Measurements from ENCODE around the gene ZNF410. TPM values are rescaled to one million over a fixed set of nuclear protein-coding genes. Genes with fewer than 3 reads are reported as not detected.
"Not testable (repeated sequence)": the region's sequence is repeated elsewhere in the genome, so short reads cannot be mapped to it uniquely, and the experiment has no call there.

ZNF410 gene
- total and polyA plus RNA-seq, 10 donors: 28.0 to 52.7 (median 46.0) TPM

GRCh38 chr14:73903028-73903427 lies 16.4 kb downstream of the ZNF410 start:
- no peak for DNase-seq
- intact Hi-C loops (cut with DNase I; ENCODE audit: low total_unique reads): no loop called here
- Histone ChIP-seq H3K9me3 (no peaks in the 10 kb centered on the region), H3K27ac (no peak overlapping the region), H3K4me1 (peaks cover 0 to 15% (median 6%) of the 10 kb centered on the region in 6 donors), H3K27me3 (replicated peaks in 1 of 7) (no peaks in the 10 kb centered on the region), H3K36me3 (peaks cover 0 to 100% (median 79%) of the 10 kb centered on the region in 6 donors), H3K4me3 (no peak overlapping the region)
- WGBS, 5 donors: 80 to 96% (median 85%) methylated on average over 3 of the region's 3 CpGs
- TF ChIP-seq CTCF (IDR thresholded peaks at IDR 0.05 in 8 of 11, conservative IDR thresholded peaks at IDR 0.05 in 3 of 11) (no peak), POLR2A (IDR thresholded peaks at IDR 0.05) (no peak), POLR2AphosphoS5 (IDR thresholded peaks at IDR 0.05) (no peak)

GRCh38 chr14:73909681-73910080 lies 23.0 kb downstream of the ZNF410 start:
- H3K4me3 ChIP-seq: no peak overlapping the region
- intact Hi-C loops (cut with DNase I; ENCODE audit: low total_unique reads): no loop called here
- no peak overlapping the region for H3K27ac ChIP-seq
- H3K9me3 ChIP-seq: peaks cover 0 to 15% (median 13%) of the 10 kb centered on the region in 8 donors
- H3K36me3 ChIP-seq: peaks cover 0 to 100% (median 88%) of the 10 kb centered on the region in 6 donors
- TF ChIP-seq CTCF (IDR thresholded peaks at IDR 0.05 in 8 of 11, conservative IDR thresholded peaks at IDR 0.05 in 3 of 11): no peak
- TF ChIP-seq POLR2A (IDR thresholded peaks at IDR 0.05): no peak
- no peak for TF ChIP-seq POLR2AphosphoS5 (IDR thresholded peaks at IDR 0.05)
- H3K4me1 ChIP-seq: no peaks in the 10 kb centered on the region
- no peak for DNase-seq
- 93 to 100% (median 100%) methylated on average over 1 of the region's 1 CpG for WGBS, 5 donors
- H3K27me3 ChIP-seq (replicated peaks in 1 of 7): no peaks in the 10 kb centered on the region

GRCh38 chr14:73913256-73913655 lies 26.6 kb downstream of the ZNF410 start:
- H3K27ac ChIP-seq: no peak overlapping the region
- H3K27me3 ChIP-seq (replicated peaks in 1 of 7): no peaks in the 10 kb centered on the region
- intact Hi-C loops (cut with DNase I; ENCODE audit: low total_unique reads): no loop called here
- H3K36me3 ChIP-seq: peaks cover 0 to 100% (median 72%) of the 10 kb centered on the region in 6 donors
- peaks cover 0 to 15% (median 13%) of the 10 kb centered on the region in 8 donors for H3K9me3 ChIP-seq
- no peaks in the 10 kb centered on the region for H3K4me1 ChIP-seq
- H3K4me3 ChIP-seq: no peak overlapping the region
- WGBS, 5 donors: 81 to 89% (median 86%) methylated on average over 3 of the region's 3 CpGs
- no peak for TF ChIP-seq POLR2A (IDR thresholded peaks at IDR 0.05)
- TF ChIP-seq CTCF (IDR thresholded peaks at IDR 0.05 in 8 of 11, conservative IDR thresholded peaks at IDR 0.05 in 3 of 11): no peak
- no peak for TF ChIP-seq POLR2AphosphoS5 (IDR thresholded peaks at IDR 0.05)
- no peak for DNase-seq

GRCh38 chr14:73916324-73916723 lies 29.7 kb downstream of the ZNF410 start:
- peaks cover 0 to 100% (median 67%) of the 10 kb centered on the region in 6 donors for H3K36me3 ChIP-seq
- intact Hi-C loops (cut with DNase I; ENCODE audit: low total_unique reads): no loop called here

GRCh38 chr14:73919457-73919856 lies 32.8 kb downstream of the ZNF410 start:
- H3K36me3 ChIP-seq: peaks cover 6 to 100% (median 72%) of the 10 kb centered on the region in 6 donors

More at GRCh38 chr14:73916324-73916723, 29.7 kb downstream of the ZNF410 start:
- TF ChIP-seq POLR2A (IDR thresholded peaks at IDR 0.05) (no peak), CTCF (IDR thresholded peaks at IDR 0.05 in 8 of 11, conservative IDR thresholded peaks at IDR 0.05 in 3 of 11) (no peak), POLR2AphosphoS5 (IDR thresholded peaks at IDR 0.05) (no peak)
- DNase-seq: no peak
- Histone ChIP-seq H3K4me1 (no peaks in the 10 kb centered on the region), H3K4me3 (no peak overlapping the region), H3K9me3 (peaks cover 0 to 15% (median 13%) of the 10 kb centered on the region in 8 donors), H3K27ac (no peak overlapping the region), H3K27me3 (replicated peaks in 1 of 7) (no peaks in the 10 kb centered on the region)
- WGBS, 5 donors: 92 to 94% (median 93%) methylated on average over 6 of the region's 6 CpGs

More at GRCh38 chr14:73919457-73919856, 32.8 kb downstream of the ZNF410 start:
- H3K4me1 ChIP-seq; H3K27ac ChIP-seq; H3K4me3 ChIP-seq; H3K27me3 ChIP-seq (replicated peaks in 1 of 7); intact Hi-C loops (cut with DNase I; ENCODE audit: low total_unique reads); H3K9me3 ChIP-seq; DNase-seq: not testable (repeated sequence)
- WGBS, 5 donors: 97 to 100% (median 100%) methylated on average over 2 of the region's 2 CpGs
